Suprapubic skin (tissue), 4 donors: ENCODE data around the gene FCSK.
"Not testable (repeated sequence)": the region's sequence is repeated elsewhere in the genome, so short reads cannot be mapped to it uniquely, and the experiment has no call there.

Experiments
- POLR2A ChIP-seq, 2 donors: fragments of 450-650 bp; IDR thresholded peaks; one replicate each; pipeline ENCODE4 v1.6.1; 2017; ENCODE audit warnings: antibody characterized with exemption in 2 of 2, mild to moderate bottlenecking in 2 of 2, moderate library complexity in 2 of 2
- POLR2AphosphoS5 ChIP-seq, 3 donors: sonication (generic); formaldehyde crosslinking; IDR thresholded peaks; one replicate each; pipeline ENCODE4 v1.6.1; 2017; ENCODE audit warnings: antibody characterized with exemption in 3 of 3
- TF ChIP-seq, protein P1 (sequence below), 2 donors: fragments of 200-600 bp in 1 of 2; fragments of 450-650 bp in 1 of 2; sonication (generic) in 1 of 2; IDR thresholded peaks; one replicate each; pipeline ENCODE4 v1.5.1; 2016 to 2019; ENCODE audit warnings: antibody characterized with exemption in 2 of 2, mild to moderate bottlenecking in 1 of 2, moderate library complexity in 1 of 2

GRCh38 chr16:70524399-70524825 lies 70.0 kb downstream of the FCSK start:
- TF ChIP-seq POLR2AphosphoS5, POLR2A (IDR thresholded peaks at IDR 0.05): not testable (repeated sequence)
- TF ChIP-seq, protein P1, sequence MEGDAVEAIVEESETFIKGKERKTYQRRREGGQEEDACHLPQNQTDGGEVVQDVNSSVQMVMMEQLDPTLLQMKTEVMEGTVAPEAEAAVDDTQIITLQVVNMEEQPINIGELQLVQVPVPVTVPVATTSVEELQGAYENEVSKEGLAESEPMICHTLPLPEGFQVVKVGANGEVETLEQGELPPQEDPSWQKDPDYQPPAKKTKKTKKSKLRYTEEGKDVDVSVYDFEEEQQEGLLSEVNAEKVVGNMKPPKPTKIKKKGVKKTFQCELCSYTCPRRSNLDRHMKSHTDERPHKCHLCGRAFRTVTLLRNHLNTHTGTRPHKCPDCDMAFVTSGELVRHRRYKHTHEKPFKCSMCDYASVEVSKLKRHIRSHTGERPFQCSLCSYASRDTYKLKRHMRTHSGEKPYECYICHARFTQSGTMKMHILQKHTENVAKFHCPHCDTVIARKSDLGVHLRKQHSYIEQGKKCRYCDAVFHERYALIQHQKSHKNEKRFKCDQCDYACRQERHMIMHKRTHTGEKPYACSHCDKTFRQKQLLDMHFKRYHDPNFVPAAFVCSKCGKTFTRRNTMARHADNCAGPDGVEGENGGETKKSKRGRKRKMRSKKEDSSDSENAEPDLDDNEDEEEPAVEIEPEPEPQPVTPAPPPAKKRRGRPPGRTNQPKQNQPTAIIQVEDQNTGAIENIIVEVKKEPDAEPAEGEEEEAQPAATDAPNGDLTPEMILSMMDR (IDR thresholded peaks at IDR 0.05) = not testable (repeated sequence)
